H4 (cell line): ENCODE data around the gene HSPG2. TPM values are rescaled to one million over a fixed set of nuclear protein-coding genes. Genes with fewer than 3 reads are reported as not detected.
A peak's percentile ranks its signal among the peaks of the same experiment; 100 is the strongest.
"Not testable (repeated sequence)": the region's sequence is repeated elsewhere in the genome, so short reads cannot be mapped to it uniquely, and the experiment has no call there.

Source experiments
- DNase-seq: peaks from one replicate; pipeline ENCODE4 v3.0.0-alpha.2; 2015; ENCODE audit warnings: low spot score
- total RNA-seq: library from RNA; depleted of rRNA; stranded (reverse); fragments of >200 nt; shearing (Covaris generic); gene quantifications from 2 replicates; pipeline ENCODE4 v1.2.3, GENCODE V29; 2014; rRNA removed

HSPG2 gene
- total RNA-seq, 1 experiment from 2014 or later: 8.9 TPM

- no peak for DNase-seq
These were observed 150.5 kb downstream of the HSPG2 start for GRCh38 chr1:21786640-21787039.

- not testable (repeated sequence) for DNase-seq
These were observed 151.3 kb downstream of the HSPG2 start for GRCh38 chr1:21785764-21786163.

- peak; percentile 98 for DNase-seq
These were observed 153.2 kb downstream of the HSPG2 start for GRCh38 chr1:21783679-21784603.

- peak; percentile 95 for DNase-seq
These were observed 154.0 kb downstream of the HSPG2 start, which contains the start of gene USP48 for GRCh38 chr1:21782868-21783678. Gene USP48, minus strand, starts transcription at chr1:21783149. Its CDS starts 192 bp downstream, at chr1:21782957.

- DNase-seq: peak; percentile 41
These were observed 154.7 kb downstream of the HSPG2 start for GRCh38 chr1:21782349-21782867.

GRCh38 chr1:21781815-21782348 lies 155.2 kb downstream of the HSPG2 start:
- DNase-seq: no peak

- DNase-seq: no peak
These were observed 157.2 kb downstream of the HSPG2 start for GRCh38 chr1:21779613-21780521.

GRCh38 chr1:21778405-21778727 lies 158.7 kb downstream of the HSPG2 start:
- no peak for DNase-seq

GRCh38 chr1:21776925-21777324 lies 160.2 kb downstream of the HSPG2 start:
- not testable (repeated sequence) for DNase-seq

- DNase-seq: peak; percentile 51
These were observed 161.0 kb downstream of the HSPG2 start for GRCh38 chr1:21775985-21776562.

- no peak for DNase-seq
These were observed 161.6 kb downstream of the HSPG2 start for GRCh38 chr1:21775550-21775914.

GRCh38 chr1:21774835-21775549 lies 162.1 kb downstream of the HSPG2 start:
- DNase-seq: no peak

- no peak for DNase-seq
These were observed 163.5 kb downstream of the HSPG2 start for GRCh38 chr1:21773585-21773984.

Other genes with a start within 250 kb of the HSPG2 start
- 14.5 and 14.7 TPM in 2 replicates for gene USP48, start 154.2 kb downstream of the HSPG2 start, total RNA-seq
- not detected in 2 replicates for gene LDLRAD2, start 125.0 kb downstream of the HSPG2 start, total RNA-seq
- gene CELA3B, start 39.7 kb upstream of the HSPG2 start, total RNA-seq: not detected in 2 replicates
- gene CELA3A, start 64.3 kb upstream of the HSPG2 start, total RNA-seq: not detected in 2 replicates
- 384 and 429 TPM in 2 replicates for gene CDC42, start 115.4 kb upstream of the HSPG2 start, total RNA-seq
- 0.04 TPM in 1 of 2 replicates, not detected in the other for gene WNT4, start 205.8 kb upstream of the HSPG2 start, total RNA-seq